ENCODE measurements around the gene ANKRD42.
"Not testable (repeated sequence)": the region's sequence is repeated elsewhere in the genome, so short reads cannot be mapped to it uniquely, and the experiment has no call there.

The ANKRD42 gene

GRCh38 chr11:83174008-83174407, 19.5 kb upstream of the ANKRD42 start:
- no peak for DNase-seq

GRCh38 chr11:83175815-83176214, 17.7 kb upstream of the ANKRD42 start:
- no peak for DNase-seq

GRCh38 chr11:83181815-83182214, 11.7 kb upstream of the ANKRD42 start:
- DNase-seq: no peak

GRCh38 chr11:83185767-83186166, 7.7 kb upstream of the ANKRD42 start:
- no peak for DNase-seq

GRCh38 chr11:83187465-83187864, 6.0 kb upstream of the ANKRD42 start:
- DNase-seq: no peak

- no peak for DNase-seq
Observed at GRCh38 chr11:83191491-83191890, 2.0 kb upstream of the ANKRD42 start.

GRCh38 chr11:83191986-83192385, 1.5 kb upstream of the ANKRD42 start:
- DNase-seq: no peak

- no peak for DNase-seq
Observed at GRCh38 chr11:83192606-83193245, 786 bp upstream of the ANKRD42 start.

GRCh38 chr11:83194281-83195142, 1.0 kb downstream of the ANKRD42 start:
- peak; percentile 52 for DNase-seq

- no peak for DNase-seq
Observed at GRCh38 chr11:83195143-83195466, 1.6 kb downstream of the ANKRD42 start.

- no peak for DNase-seq
Observed at GRCh38 chr11:83195649-83196048, 2.1 kb downstream of the ANKRD42 start.

- DNase-seq: no peak
Observed at GRCh38 chr11:83200035-83200434, 6.5 kb downstream of the ANKRD42 start.

GRCh38 chr11:83205608-83206185, 12.2 kb downstream of the ANKRD42 start:
- no peak for DNase-seq

GRCh38 chr11:83206221-83206620, 12.7 kb downstream of the ANKRD42 start:
- no peak for DNase-seq

GRCh38 chr11:83206771-83207382, 13.4 kb downstream of the ANKRD42 start:
- DNase-seq: not testable (repeated sequence)

GRCh38 chr11:83219095-83219494, 25.6 kb downstream of the ANKRD42 start:
- DNase-seq: no peak

GRCh38 chr11:83220260-83220659, 26.7 kb downstream of the ANKRD42 start:
- no peak for DNase-seq

- DNase-seq: no peak
Observed at GRCh38 chr11:83221694-83222093, 28.2 kb downstream of the ANKRD42 start.

GRCh38 chr11:83222499-83222898, 29.0 kb downstream of the ANKRD42 start:
- DNase-seq: no peak

- DNase-seq: no peak
Observed at GRCh38 chr11:83223457-83223856, 29.9 kb downstream of the ANKRD42 start.

- no peak for DNase-seq
Observed at GRCh38 chr11:83235825-83236224, 42.3 kb downstream of the ANKRD42 start.

- no peak for DNase-seq
Observed at GRCh38 chr11:83238111-83238510, 44.6 kb downstream of the ANKRD42 start.

- DNase-seq: no peak
Observed at GRCh38 chr11:83241291-83241946, 47.9 kb downstream of the ANKRD42 start.

Measured in T-helper 9 cell (primary cell).